GM21526 (cell line): ENCODE data around the gene FBXO46.
"Not testable (repeated sequence)": the region's sequence is repeated elsewhere in the genome, so short reads cannot be mapped to it uniquely, and the experiment has no call there.

Experiments
- ATAC-seq: cut with Tn5 transposase; IDR thresholded peaks from one replicate; pipeline ENCODE4 v1.9.1; 2021; ENCODE audit warnings: moderate library complexity; ENCODE audit not compliant: unreplicated experiment, low FRiP score

FBXO46 gene

GRCh38 chr19:45766869-45767346, 36.2 kb upstream of the FBXO46 start:
- ATAC-seq: no peak

GRCh38 chr19:45766296-45766868, 35.7 kb upstream of the FBXO46 start:
- no peak for ATAC-seq

- no peak for ATAC-seq
Observed at GRCh38 chr19:45765702-45766295, 35.1 kb upstream of the FBXO46 start.

GRCh38 chr19:45764945-45765701, 34.4 kb upstream of the FBXO46 start:
- no peak for ATAC-seq

- no peak for ATAC-seq
Observed at GRCh38 chr19:45764475-45764874, 33.8 kb upstream of the FBXO46 start.

GRCh38 chr19:45763691-45764294, 33.1 kb upstream of the FBXO46 start:
- ATAC-seq: no peak

- no peak for ATAC-seq
Observed at GRCh38 chr19:45762870-45763631, 32.4 kb upstream of the FBXO46 start.

- ATAC-seq: no peak
Observed at GRCh38 chr19:45761714-45762113, 31.0 kb upstream of the FBXO46 start.

- no peak for ATAC-seq
Observed at GRCh38 chr19:45758921-45759320, 28.2 kb upstream of the FBXO46 start.

GRCh38 chr19:45757695-45758094, 27.0 kb upstream of the FBXO46 start:
- no peak for ATAC-seq

GRCh38 chr19:45754323-45754722, 23.6 kb upstream of the FBXO46 start:
- ATAC-seq: no peak

GRCh38 chr19:45753548-45753947, 22.9 kb upstream of the FBXO46 start:
- ATAC-seq: no peak

GRCh38 chr19:45752639-45753038, 21.9 kb upstream of the FBXO46 start:
- no peak for ATAC-seq

- ATAC-seq: not testable (repeated sequence)
Observed at GRCh38 chr19:45751483-45751882, 20.8 kb upstream of the FBXO46 start.

GRCh38 chr19:45747513-45747912, 16.8 kb upstream of the FBXO46 start:
- no peak for ATAC-seq

GRCh38 chr19:45746866-45747265, 16.2 kb upstream of the FBXO46 start:
- ATAC-seq: no peak

- ATAC-seq: no peak
Observed at GRCh38 chr19:45745606-45746005, 14.9 kb upstream of the FBXO46 start.

GRCh38 chr19:45742969-45743368, 12.3 kb upstream of the FBXO46 start:
- ATAC-seq: no peak

GRCh38 chr19:45739498-45740439, 9.1 kb upstream of the FBXO46 start:
- ATAC-seq: no peak
